ENCODE results near the gene ADAMTS19. TPM values are rescaled to one million over a fixed set of nuclear protein-coding genes. Genes with fewer than 3 reads are reported as not detected.
"Not testable (repeated sequence)": the region's sequence is repeated elsewhere in the genome, so short reads cannot be mapped to it uniquely, and the experiment has no call there.

ADAMTS19 gene
- total RNA-seq, 2 donors from 2014 or later: 26.2 to 34.6 TPM

DNA sequence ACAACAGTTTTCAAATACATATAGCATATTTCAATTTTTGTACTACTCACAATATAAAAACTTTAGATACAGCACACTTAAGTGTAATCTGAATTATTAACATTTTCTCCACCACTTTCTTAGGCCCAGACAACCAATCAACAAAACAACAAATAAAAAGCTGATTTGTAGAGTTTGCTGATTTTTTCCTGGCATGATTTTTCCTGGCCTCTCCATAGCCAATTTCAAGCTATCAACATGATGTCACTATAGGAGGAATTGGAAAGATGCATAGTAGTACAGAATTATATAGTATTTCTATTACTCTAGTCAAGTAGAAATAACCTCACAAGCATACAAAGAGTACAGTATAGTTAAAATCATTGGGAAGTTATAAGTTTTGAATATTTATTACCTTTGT, 35.1 kb upstream of the ADAMTS19 start:
- Histone ChIP-seq H3K9ac (ENCODE audit: extremely low read depth, low read length, poor library complexity, severe bottlenecking) (no peak overlapping the region), H3K9me3 (ENCODE audit: control insufficient read depth, low read length) (no peaks in the 10 kb centered on the region), H3K4me3 (ENCODE audit: low read length) (no peak overlapping the region), H3K4me1 (ENCODE audit: control insufficient read depth, insufficient read depth, low read length) (no peaks in the 10 kb centered on the region), H3K27me3 (ENCODE audit: control insufficient read depth, insufficient read depth, low read length, poor library complexity, severe bottlenecking) (no peaks in the 10 kb centered on the region), H3K27ac (ENCODE audit: low read depth, low read length) (no peak overlapping the region), H3K36me3 (ENCODE audit: control insufficient read depth, insufficient read depth, low read length) (no peaks in the 10 kb centered on the region)
- no peaks in the 10 kb centered on the region for H3K36me3 Mint-ChIP-seq (ENCODE audit: low read depth)
- no peaks in the 10 kb centered on the region for H3K4me1 Mint-ChIP-seq
- H3K9me3 Mint-ChIP-seq: no peaks in the 10 kb centered on the region
- H3K4me3 Mint-ChIP-seq: no peak overlapping the region
- no peaks in the 10 kb centered on the region for H3K27me3 Mint-ChIP-seq (ENCODE audit: insufficient read depth)
- no peak for DNase-seq
- H3K27ac Mint-ChIP-seq: no peak overlapping the region
- TF ChIP-seq, protein P1, sequence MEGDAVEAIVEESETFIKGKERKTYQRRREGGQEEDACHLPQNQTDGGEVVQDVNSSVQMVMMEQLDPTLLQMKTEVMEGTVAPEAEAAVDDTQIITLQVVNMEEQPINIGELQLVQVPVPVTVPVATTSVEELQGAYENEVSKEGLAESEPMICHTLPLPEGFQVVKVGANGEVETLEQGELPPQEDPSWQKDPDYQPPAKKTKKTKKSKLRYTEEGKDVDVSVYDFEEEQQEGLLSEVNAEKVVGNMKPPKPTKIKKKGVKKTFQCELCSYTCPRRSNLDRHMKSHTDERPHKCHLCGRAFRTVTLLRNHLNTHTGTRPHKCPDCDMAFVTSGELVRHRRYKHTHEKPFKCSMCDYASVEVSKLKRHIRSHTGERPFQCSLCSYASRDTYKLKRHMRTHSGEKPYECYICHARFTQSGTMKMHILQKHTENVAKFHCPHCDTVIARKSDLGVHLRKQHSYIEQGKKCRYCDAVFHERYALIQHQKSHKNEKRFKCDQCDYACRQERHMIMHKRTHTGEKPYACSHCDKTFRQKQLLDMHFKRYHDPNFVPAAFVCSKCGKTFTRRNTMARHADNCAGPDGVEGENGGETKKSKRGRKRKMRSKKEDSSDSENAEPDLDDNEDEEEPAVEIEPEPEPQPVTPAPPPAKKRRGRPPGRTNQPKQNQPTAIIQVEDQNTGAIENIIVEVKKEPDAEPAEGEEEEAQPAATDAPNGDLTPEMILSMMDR (conservative IDR thresholded peaks at IDR 0.05): no peak

DNA sequence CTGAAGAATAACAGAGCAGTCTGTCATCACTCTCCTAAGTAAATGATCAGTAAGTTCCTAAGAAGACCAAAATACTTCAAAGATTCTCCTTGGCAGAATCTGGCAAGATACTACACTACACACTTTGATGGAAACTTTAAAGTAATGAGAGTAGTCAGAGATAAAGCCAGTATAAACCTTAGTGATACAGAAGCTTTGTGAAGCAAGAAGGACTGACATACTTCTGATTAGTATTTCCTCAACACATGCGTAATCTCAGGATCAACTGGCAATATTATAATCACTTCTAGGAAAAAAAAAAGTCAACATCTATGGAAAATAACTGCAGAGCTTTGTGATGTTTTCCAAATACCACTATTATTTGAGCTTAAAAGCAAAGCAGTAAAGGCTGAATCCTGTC, 34.0 kb upstream of the ADAMTS19 start:
- DNase-seq: no peak
- Mint-ChIP-seq H3K9me3 (no peaks in the 10 kb centered on the region), H3K4me1 (no peaks in the 10 kb centered on the region), H3K27me3 (ENCODE audit: insufficient read depth) (no peaks in the 10 kb centered on the region), H3K4me3 (no peak overlapping the region), H3K36me3 (ENCODE audit: low read depth) (no peaks in the 10 kb centered on the region), H3K27ac (no peak overlapping the region)
- Histone ChIP-seq H3K36me3 (ENCODE audit: control insufficient read depth, insufficient read depth, low read length) (no peaks in the 10 kb centered on the region), H3K9me3 (ENCODE audit: control insufficient read depth, low read length) (no peaks in the 10 kb centered on the region), H3K4me1 (ENCODE audit: control insufficient read depth, insufficient read depth, low read length) (no peaks in the 10 kb centered on the region), H3K27ac (ENCODE audit: low read depth, low read length) (no peak overlapping the region), H3K9ac (ENCODE audit: extremely low read depth, low read length, poor library complexity, severe bottlenecking) (no peak overlapping the region), H3K4me3 (ENCODE audit: low read length) (no peak overlapping the region), H3K27me3 (ENCODE audit: control insufficient read depth, insufficient read depth, low read length, poor library complexity, severe bottlenecking) (no peaks in the 10 kb centered on the region)
- TF ChIP-seq, protein P1 (conservative IDR thresholded peaks at IDR 0.05): no peak
- WGBS, 2 experiments (ENCODE audit: insufficient coverage in 1 of 2, insufficient read length in 1 of 2): 89 to 100% methylated on average over 1 of the region's 1 CpG

- H3K27me3 ChIP-seq (ENCODE audit: control insufficient read depth, insufficient read depth, low read length, poor library complexity, severe bottlenecking); H3K9ac ChIP-seq (ENCODE audit: extremely low read depth, low read length, poor library complexity, severe bottlenecking); H3K9me3 ChIP-seq (ENCODE audit: control insufficient read depth, low read length); DNase-seq; H3K4me3 ChIP-seq (ENCODE audit: low read length); H3K36me3 Mint-ChIP-seq (ENCODE audit: low read depth); H3K27ac Mint-ChIP-seq; H3K36me3 ChIP-seq (ENCODE audit: control insufficient read depth, insufficient read depth, low read length); H3K4me1 Mint-ChIP-seq; H3K27me3 Mint-ChIP-seq (ENCODE audit: insufficient read depth); H3K4me1 ChIP-seq (ENCODE audit: control insufficient read depth, insufficient read depth, low read length); H3K4me3 Mint-ChIP-seq; H3K9me3 Mint-ChIP-seq; H3K27ac ChIP-seq (ENCODE audit: low read depth, low read length): not testable (repeated sequence)
- WGBS, 2 experiments (ENCODE audit: insufficient coverage in 1 of 2, insufficient read length in 1 of 2): 99% methylated on average over 3 of the region's 5 CpGs; no CpG with 5 or more reads in 1 of the 2 experiments
These were observed 31.5 kb upstream of the ADAMTS19 start for GRCh38 chr5:129428636-129429035.

GRCh38 chr5:129431406-129431805, 28.7 kb upstream of the ADAMTS19 start:
- H3K36me3 ChIP-seq (ENCODE audit: control insufficient read depth, insufficient read depth, low read length): no peaks in the 10 kb centered on the region
- Mint-ChIP-seq H3K27me3 (ENCODE audit: insufficient read depth) (no peaks in the 10 kb centered on the region), H3K36me3 (ENCODE audit: low read depth) (no peaks in the 10 kb centered on the region), H3K4me1 (peaks cover 4% of the 10 kb centered on the region), H3K27ac (no peak overlapping the region), H3K4me3 (no peak overlapping the region), H3K9me3 (no peaks in the 10 kb centered on the region)
- H3K27me3 ChIP-seq (ENCODE audit: control insufficient read depth, insufficient read depth, low read length, poor library complexity, severe bottlenecking): no peaks in the 10 kb centered on the region
- H3K9ac ChIP-seq (ENCODE audit: extremely low read depth, low read length, poor library complexity, severe bottlenecking): no peak overlapping the region
- TF ChIP-seq, protein P1 (conservative IDR thresholded peaks at IDR 0.05): no peak
- H3K9me3 ChIP-seq (ENCODE audit: control insufficient read depth, low read length): no peaks in the 10 kb centered on the region
- no peak overlapping the region for H3K27ac ChIP-seq (ENCODE audit: low read depth, low read length)
- no peaks in the 10 kb centered on the region for H3K4me1 ChIP-seq (ENCODE audit: control insufficient read depth, insufficient read depth, low read length)
- no peak overlapping the region for H3K4me3 ChIP-seq (ENCODE audit: low read length)
- no peak for DNase-seq

Measured in endodermal cell (in vitro differentiated cells).